HepG2 (cell line): ENCODE results near the gene UTS2R. TPM values are rescaled to one million over a fixed set of nuclear protein-coding genes. Genes with fewer than 3 reads are reported as not detected.

Experiments used
- ARID2 ChIP-seq: sonication (generic); formaldehyde crosslinking; IDR thresholded peaks from 2 replicates; pipeline ENCODE4 v1.8.1; 2022; ENCODE audit warnings: mild to moderate bottlenecking, missing genetic modification reagents, borderline replicate concordance
- HMGA1 ChIP-seq: sonication (generic); formaldehyde crosslinking; conservative IDR thresholded peaks from 2 replicates; pipeline ENCODE4 v1.4.0; 2020; ENCODE audit warnings: missing genetic modification reagents
- KDM5A ChIP-seq: fragments of 200-600 bp; sonication (generic); IDR thresholded peaks from 2 replicates; pipeline ENCODE4 v1.7.0; 2018; ENCODE audit warnings: antibody characterized with exemption, mild to moderate bottlenecking, low read length, borderline replicate concordance
- MED1 ChIP-seq: sonication (generic); formaldehyde crosslinking; IDR thresholded peaks from 2 replicates; pipeline ENCODE4 v1.4.0; 2020; ENCODE audit warnings: missing genetic modification reagents
- ONECUT2 ChIP-seq: sonication (generic); formaldehyde crosslinking; IDR thresholded peaks from 2 replicates; pipeline ENCODE4 v1.4.0; 2020; ENCODE audit warnings: missing genetic modification reagents
- REXO4 ChIP-seq: sonication (generic); formaldehyde crosslinking; IDR thresholded peaks from 2 replicates; pipeline ENCODE4 v1.8.0; 2022; ENCODE audit warnings: missing genetic modification reagents, mild to moderate bottlenecking, borderline replicate concordance
- SIX4 ChIP-seq: sonication (generic); formaldehyde crosslinking; IDR thresholded peaks from 2 replicates; pipeline ENCODE4 v1.4.0; 2020; ENCODE audit warnings: missing genetic modification reagents
- SNAI1 ChIP-seq: sonication (generic); formaldehyde crosslinking; IDR thresholded peaks from 2 replicates; pipeline ENCODE4 v1.5.0; 2020; ENCODE audit warnings: mild to moderate bottlenecking, missing genetic modification reagents, borderline replicate concordance
- SP4 ChIP-seq: sonication (generic); formaldehyde crosslinking; IDR thresholded peaks from 2 replicates; pipeline ENCODE4 v1.8.1; 2023; ENCODE audit warnings: mild to moderate bottlenecking, missing genetic modification reagents
- ZKSCAN8 ChIP-seq: IDR thresholded peaks from 2 replicates; pipeline ENCODE4 v1.6.1; 2016; ENCODE audit warnings: borderline replicate concordance, missing genetic modification reagents, missing compliant biosample characterization
- ZNF83 ChIP-seq: sonication (generic); formaldehyde crosslinking; IDR thresholded peaks from 2 replicates; pipeline ENCODE4 v1.4.0; 2020; ENCODE audit warnings: missing genetic modification reagents, mild to moderate bottlenecking, borderline replicate concordance
- ZSCAN9 ChIP-seq: IDR thresholded peaks from 2 replicates; pipeline ENCODE4 v1.6.1; 2016; ENCODE audit warnings: borderline replicate concordance
- polyA plus RNA-seq, 8 experiments: library from polyadenylated mRNA; depleted of rRNA in 3 of 8; stranded (reverse) in 7 of 8; unstranded in 1 of 8; fragments of >200 nt; fragmentation: Illumina TruSeq in 4 of 8; extraction: Trizol in 4 of 8; gene quantifications; 2 replicates each; pipeline versions ENCODE4 v1.2.1 to v1.2.3, GENCODE V29; 2011 to 2016; ENCODE audit warnings: low read depth in 4 of 8, missing spikeins in 1 of 8, mixed read lengths in 1 of 8; ENCODE audit not compliant: insufficient read depth in 1 of 8
- total RNA-seq, 5 experiments: library from RNA; depleted of rRNA; stranded (reverse); fragments of >200 nt; fragmentation: Illumina TruSeq; extraction: Trizol; gene quantifications; 2 replicates each; pipeline ENCODE4 v1.2.3, GENCODE V29; 2016; ENCODE audit warnings: low read depth in 1 of 5
- TF ChIP-seq, protein P1 (sequence below): sonication (generic); formaldehyde crosslinking; IDR thresholded peaks from 2 replicates; pipeline ENCODE4 v1.5.0; 2020; ENCODE audit warnings: mild to moderate bottlenecking, missing genetic modification reagents, moderate library complexity
- TF ChIP-seq, protein P2 (sequence below): sonication (generic); formaldehyde crosslinking; IDR thresholded peaks from 2 replicates; pipeline ENCODE4 v1.5.0; 2020; ENCODE audit warnings: missing genetic modification reagents
- TF ChIP-seq, protein P3 (sequence below), 2 experiments: sonication (generic) in 1 of 2; formaldehyde crosslinking in 1 of 2; IDR thresholded peaks; 2 replicates each; pipeline versions ENCODE4 v1.4.0 to v1.6.1; 2016 to 2020; ENCODE audit warnings: borderline replicate concordance in 1 of 2, low read depth in 1 of 2, mild to moderate bottlenecking in 1 of 2, missing genetic modification reagents in 1 of 2
- TF ChIP-seq, protein P4 (sequence below): IDR thresholded peaks from 2 replicates; pipeline ENCODE4 v1.6.1; 2012; ENCODE audit warnings: inconsistent platforms

The UTS2R gene
- total and polyA plus RNA-seq, 2 of the 13 experiments (the other 11 are each of a cell fraction or from before 2014, with no cell fraction given): 0.13 to 0.15 TPM

DNA sequence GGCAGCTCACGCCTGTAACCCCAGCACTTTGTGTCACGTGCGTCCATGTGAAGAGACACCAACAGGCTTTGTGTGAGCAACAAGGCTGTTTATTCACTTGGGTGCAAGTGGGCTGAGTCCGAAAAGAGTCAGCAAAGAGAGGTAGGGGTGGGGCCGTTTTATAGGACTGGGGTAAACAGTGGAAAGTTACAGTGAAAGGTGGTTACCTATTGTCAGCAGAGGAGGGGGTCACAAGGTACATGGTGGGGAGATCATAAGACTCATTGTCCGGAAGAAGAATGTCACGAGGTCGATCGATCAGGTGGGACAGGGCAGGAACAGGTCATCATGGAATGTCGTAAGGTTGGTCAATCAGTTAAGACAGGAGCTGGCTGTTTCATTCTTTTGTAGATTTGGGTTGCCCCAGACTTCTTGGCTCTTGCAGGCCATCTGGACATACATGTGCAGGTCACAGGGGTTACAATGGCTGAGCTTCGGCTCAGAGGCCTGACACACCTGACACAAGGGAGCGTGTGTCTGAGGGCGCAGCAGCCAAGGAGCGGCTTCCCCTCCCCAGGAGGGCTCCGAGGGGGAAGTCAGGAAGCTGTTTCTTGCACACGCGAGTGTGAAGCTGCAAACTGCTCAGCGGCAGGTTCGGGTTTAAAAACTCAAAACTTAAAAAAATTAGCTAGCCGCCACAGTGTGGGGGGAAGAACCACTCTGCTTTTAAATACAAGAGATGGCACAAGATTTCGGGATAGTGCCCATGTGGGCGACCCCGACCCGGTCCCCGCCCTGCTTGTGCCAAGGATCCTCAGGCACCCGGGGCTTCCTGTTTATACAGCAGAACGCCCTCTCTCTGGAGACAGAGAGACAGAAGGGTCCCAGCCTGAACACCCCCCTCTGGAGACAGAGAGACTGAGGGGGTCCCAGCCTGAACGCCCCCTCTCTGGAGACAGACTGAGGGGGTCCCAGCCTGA is 24.9 kb upstream of the UTS2R start (continued):
- TF ChIP-seq SNAI1 (CRISPR knock-in tag): peak; percentile 59; the same call in 1 of the 2 replicates
- TF ChIP-seq, protein P1, sequence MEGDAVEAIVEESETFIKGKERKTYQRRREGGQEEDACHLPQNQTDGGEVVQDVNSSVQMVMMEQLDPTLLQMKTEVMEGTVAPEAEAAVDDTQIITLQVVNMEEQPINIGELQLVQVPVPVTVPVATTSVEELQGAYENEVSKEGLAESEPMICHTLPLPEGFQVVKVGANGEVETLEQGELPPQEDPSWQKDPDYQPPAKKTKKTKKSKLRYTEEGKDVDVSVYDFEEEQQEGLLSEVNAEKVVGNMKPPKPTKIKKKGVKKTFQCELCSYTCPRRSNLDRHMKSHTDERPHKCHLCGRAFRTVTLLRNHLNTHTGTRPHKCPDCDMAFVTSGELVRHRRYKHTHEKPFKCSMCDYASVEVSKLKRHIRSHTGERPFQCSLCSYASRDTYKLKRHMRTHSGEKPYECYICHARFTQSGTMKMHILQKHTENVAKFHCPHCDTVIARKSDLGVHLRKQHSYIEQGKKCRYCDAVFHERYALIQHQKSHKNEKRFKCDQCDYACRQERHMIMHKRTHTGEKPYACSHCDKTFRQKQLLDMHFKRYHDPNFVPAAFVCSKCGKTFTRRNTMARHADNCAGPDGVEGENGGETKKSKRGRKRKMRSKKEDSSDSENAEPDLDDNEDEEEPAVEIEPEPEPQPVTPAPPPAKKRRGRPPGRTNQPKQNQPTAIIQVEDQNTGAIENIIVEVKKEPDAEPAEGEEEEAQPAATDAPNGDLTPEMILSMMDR (CRISPR knock-in tag): peak; percentile 20; the same call in 1 of the 2 replicates
- TF ChIP-seq SIX4 (CRISPR knock-in tag): peak; percentile 94
- TF ChIP-seq ZSCAN9 (CRISPR knock-in tag): peak; percentile 88; the same call in 1 of the 2 replicates
- no peak for TF ChIP-seq HMGA1
- TF ChIP-seq, protein P2, sequence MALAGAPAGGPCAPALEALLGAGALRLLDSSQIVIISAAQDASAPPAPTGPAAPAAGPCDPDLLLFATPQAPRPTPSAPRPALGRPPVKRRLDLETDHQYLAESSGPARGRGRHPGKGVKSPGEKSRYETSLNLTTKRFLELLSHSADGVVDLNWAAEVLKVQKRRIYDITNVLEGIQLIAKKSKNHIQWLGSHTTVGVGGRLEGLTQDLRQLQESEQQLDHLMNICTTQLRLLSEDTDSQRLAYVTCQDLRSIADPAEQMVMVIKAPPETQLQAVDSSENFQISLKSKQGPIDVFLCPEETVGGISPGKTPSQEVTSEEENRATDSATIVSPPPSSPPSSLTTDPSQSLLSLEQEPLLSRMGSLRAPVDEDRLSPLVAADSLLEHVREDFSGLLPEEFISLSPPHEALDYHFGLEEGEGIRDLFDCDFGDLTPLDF (CRISPR knock-in tag): 0 out of 2 replicates have a peak, but pooled peaks have one; percentile 43
- TF ChIP-seq, protein P3, sequence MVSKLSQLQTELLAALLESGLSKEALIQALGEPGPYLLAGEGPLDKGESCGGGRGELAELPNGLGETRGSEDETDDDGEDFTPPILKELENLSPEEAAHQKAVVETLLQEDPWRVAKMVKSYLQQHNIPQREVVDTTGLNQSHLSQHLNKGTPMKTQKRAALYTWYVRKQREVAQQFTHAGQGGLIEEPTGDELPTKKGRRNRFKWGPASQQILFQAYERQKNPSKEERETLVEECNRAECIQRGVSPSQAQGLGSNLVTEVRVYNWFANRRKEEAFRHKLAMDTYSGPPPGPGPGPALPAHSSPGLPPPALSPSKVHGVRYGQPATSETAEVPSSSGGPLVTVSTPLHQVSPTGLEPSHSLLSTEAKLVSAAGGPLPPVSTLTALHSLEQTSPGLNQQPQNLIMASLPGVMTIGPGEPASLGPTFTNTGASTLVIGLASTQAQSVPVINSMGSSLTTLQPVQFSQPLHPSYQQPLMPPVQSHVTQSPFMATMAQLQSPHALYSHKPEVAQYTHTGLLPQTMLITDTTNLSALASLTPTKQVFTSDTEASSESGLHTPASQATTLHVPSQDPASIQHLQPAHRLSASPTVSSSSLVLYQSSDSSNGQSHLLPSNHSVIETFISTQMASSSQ (IDR thresholded peaks at IDR 0.05; ENCODE audit: low read depth): peak; percentile 71
- TF ChIP-seq, protein P3 (CRISPR knock-in tag; IDR thresholded peaks at IDR 0.05; ENCODE audit: borderline replicate concordance): peak; percentile 90; the same call in 1 of the 2 replicates
- TF ChIP-seq ONECUT2 (CRISPR knock-in tag): peak; percentile 100
- TF ChIP-seq REXO4 (CRISPR knock-in tag): 0 out of 2 replicates have a peak, but pooled peaks have one; percentile 49
- peak; percentile 94 for TF ChIP-seq ZKSCAN8 (CRISPR knock-in tag)
- peak; percentile 63; the same call in 1 of the 2 replicates for TF ChIP-seq ZNF83 (CRISPR knock-in tag)
- TF ChIP-seq SP4 (CRISPR knock-in tag): no peak
- TF ChIP-seq KDM5A: no peak
- TF ChIP-seq, protein P4, sequence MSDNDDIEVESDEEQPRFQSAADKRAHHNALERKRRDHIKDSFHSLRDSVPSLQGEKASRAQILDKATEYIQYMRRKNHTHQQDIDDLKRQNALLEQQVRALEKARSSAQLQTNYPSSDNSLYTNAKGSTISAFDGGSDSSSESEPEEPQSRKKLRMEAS: peak; percentile 96
- peak; percentile 99 for TF ChIP-seq MED1 (CRISPR knock-in tag)
- TF ChIP-seq ARID2 (CRISPR knock-in tag): peak; percentile 61; the same call in 1 of the 2 replicates
